Measurements from ENCODE around the gene CATSPER3.
A peak's percentile ranks its signal among the peaks of the same experiment; 100 is the strongest.

DNA sequence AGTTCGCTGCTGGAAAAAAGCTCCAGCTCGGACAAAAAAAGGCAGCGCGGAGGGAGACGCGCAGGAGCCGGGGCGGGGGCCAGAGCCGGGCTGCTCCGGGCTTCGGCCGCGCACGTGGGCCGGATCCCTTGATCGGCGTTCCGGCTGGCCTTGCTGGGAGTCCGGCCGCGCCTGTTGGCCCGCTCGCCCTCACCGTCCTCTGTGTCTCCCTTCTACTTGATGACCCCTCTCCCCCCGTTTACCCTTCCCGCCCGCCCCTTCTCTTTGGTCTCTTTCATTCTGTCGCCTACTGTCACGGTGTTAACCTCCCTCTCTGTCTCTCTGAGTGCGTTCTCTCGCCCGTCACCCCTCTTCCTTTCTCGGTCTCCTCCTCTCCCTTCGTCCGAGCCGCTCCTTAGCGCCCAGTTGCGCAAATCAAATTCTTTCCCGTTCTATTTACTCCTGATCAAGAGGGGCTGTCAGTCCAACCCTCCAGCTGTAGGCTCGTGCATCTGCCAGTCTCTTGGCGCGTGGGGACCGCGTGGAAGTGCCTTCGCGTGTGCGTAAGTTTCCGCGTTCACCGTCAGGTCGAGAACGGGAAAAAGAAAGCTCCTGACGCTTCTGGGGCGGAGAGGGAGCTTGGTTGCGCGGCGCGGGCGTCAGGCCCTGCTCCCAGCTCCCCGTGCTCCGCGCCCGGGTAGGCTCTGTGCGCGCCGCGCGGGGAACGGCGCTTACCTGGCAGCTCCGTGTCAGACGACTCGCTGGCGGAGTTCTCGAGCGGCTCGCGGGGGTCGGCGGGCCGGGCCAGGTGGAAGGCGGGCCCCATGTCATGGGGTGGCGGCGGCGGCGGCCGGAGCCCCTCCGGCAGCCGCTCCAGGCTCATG, 65.5 kb downstream of the CATSPER3 start:
- TF ChIP-seq POLR2AphosphoS5 (IDR thresholded peaks at IDR 0.05; ENCODE audit: low read depth, low read length) (no peak), CEBPB (IDR thresholded peaks at IDR 0.05; ENCODE audit: borderline replicate concordance, low read depth, low read length) (peak; percentile 36; the same call in 1 of the 2 replicates), FOSL2 (CRISPR knock-in tag; IDR thresholded peaks at IDR 0.05) (peak; percentile 5; the same call in 1 of the 2 replicates), SETDB1 (CRISPR knock-in tag; IDR thresholded peaks at IDR 0.05; ENCODE audit: borderline replicate concordance) (no peak), AGO1 (IDR thresholded peaks at IDR 0.05; ENCODE audit: low read depth, low read length, poor library complexity, severe bottlenecking) (no peak)
